ENCODE results near the gene FXN.
"Not testable (repeated sequence)": the region's sequence is repeated elsewhere in the genome, so short reads cannot be mapped to it uniquely, and the experiment has no call there.

FXN gene

GRCh38 chr9:69035438-69036308, at the start of gene FXN:
Gene FXN (plus strand): TSS chr9:69035752. CDS start chr9:69035783, 31 bp downstream.
- peak within 1 kb of the TSS; percentile 72 for H3K27ac ChIP-seq (ENCODE audit: low read depth, low read length)
- peaks cover 4% of the 10 kb centered on the region for H3K4me1 ChIP-seq (ENCODE audit: control insufficient read depth, insufficient read depth, low read length)
- peak within 1 kb of the TSS; percentile 78 for H3K9ac ChIP-seq (ENCODE audit: low read length)
- H3K36me3 ChIP-seq (ENCODE audit: control insufficient read depth, insufficient read depth, low read length), result no peaks in the 10 kb centered on the region
- H3K27me3 ChIP-seq (ENCODE audit: control insufficient read depth, insufficient read depth, low read length), result no peaks in the 10 kb centered on the region
- peak within 1 kb of the TSS; percentile 94 for H3K4me3 ChIP-seq (ENCODE audit: low read length)

DNA sequence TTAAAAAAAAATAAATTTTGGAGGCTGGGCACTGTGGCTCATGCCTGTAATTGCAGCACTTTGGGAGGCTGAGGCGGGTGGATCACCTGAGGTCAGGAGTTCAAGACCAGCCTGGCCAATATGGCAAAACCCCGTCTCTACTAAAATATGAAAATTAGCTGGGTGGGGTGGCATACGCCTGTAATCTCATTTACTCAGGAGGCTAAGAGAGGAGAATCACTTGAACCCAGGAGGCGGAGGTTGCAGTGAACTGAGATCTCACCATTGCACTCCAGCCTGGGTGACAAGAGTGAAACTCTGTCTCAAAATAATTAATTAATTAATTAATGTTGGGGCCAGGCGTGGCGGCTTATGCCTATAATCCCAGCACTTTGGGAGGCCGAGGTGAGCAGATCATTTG, 48.6 kb upstream of the FXN start:
- not testable (repeated sequence) for H3K36me3 ChIP-seq (ENCODE audit: control insufficient read depth, insufficient read depth, low read length); H3K4me1 ChIP-seq (ENCODE audit: control insufficient read depth, insufficient read depth, low read length); H3K9ac ChIP-seq (ENCODE audit: low read length); H3K27me3 ChIP-seq (ENCODE audit: control insufficient read depth, insufficient read depth, low read length); H3K27ac ChIP-seq (ENCODE audit: low read depth, low read length); H3K4me3 ChIP-seq (ENCODE audit: low read length)

DNA sequence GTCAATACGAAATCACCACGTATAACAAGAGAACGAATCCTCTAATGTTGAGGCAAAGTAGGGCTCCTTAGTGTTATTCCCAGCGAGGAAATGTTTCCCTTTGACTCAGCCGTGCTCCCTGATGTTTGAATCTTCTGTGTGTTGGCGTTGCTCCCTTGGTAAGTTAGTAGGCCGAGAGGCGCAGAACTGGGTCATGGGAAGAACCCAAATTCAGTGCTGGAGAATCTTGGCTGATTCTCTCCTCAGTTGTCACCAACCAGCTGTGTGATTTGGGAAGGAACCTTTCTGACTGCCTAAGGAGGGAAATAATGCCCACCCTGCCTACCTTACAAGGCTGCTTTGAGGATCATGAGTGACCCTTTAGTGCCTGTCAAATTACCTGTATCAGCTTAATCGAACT, 44.1 kb upstream of the FXN start:
- no peak overlapping the region for H3K27ac ChIP-seq (ENCODE audit: low read depth, low read length)
- no peak overlapping the region for H3K4me3 ChIP-seq (ENCODE audit: low read length)
- no peaks in the 10 kb centered on the region for H3K4me1 ChIP-seq (ENCODE audit: control insufficient read depth, insufficient read depth, low read length)
- H3K27me3 ChIP-seq (ENCODE audit: control insufficient read depth, insufficient read depth, low read length), result no peaks in the 10 kb centered on the region
- H3K36me3 ChIP-seq (ENCODE audit: control insufficient read depth, insufficient read depth, low read length), result no peaks in the 10 kb centered on the region
- no peak overlapping the region for H3K9ac ChIP-seq (ENCODE audit: low read length)

- Histone ChIP-seq H3K4me1 (ENCODE audit: control insufficient read depth, insufficient read depth, low read length) (peaks cover 4% of the 10 kb centered on the region), H3K9ac (ENCODE audit: low read length) (no peak overlapping the region), H3K36me3 (ENCODE audit: control insufficient read depth, insufficient read depth, low read length) (no peaks in the 10 kb centered on the region), H3K27ac (ENCODE audit: low read depth, low read length) (no peak overlapping the region), H3K27me3 (ENCODE audit: control insufficient read depth, insufficient read depth, low read length) (no peaks in the 10 kb centered on the region), H3K4me3 (ENCODE audit: low read length) (no peak overlapping the region)
Observed at GRCh38 chr9:68995776-68996175, 39.8 kb upstream of the FXN start.

GRCh38 chr9:68996462-68996861, 39.1 kb upstream of the FXN start:
- Histone ChIP-seq H3K27me3 (ENCODE audit: control insufficient read depth, insufficient read depth, low read length) (no peaks in the 10 kb centered on the region), H3K4me1 (ENCODE audit: control insufficient read depth, insufficient read depth, low read length) (peaks cover 4% of the 10 kb centered on the region), H3K27ac (ENCODE audit: low read depth, low read length) (no peak overlapping the region), H3K36me3 (ENCODE audit: control insufficient read depth, insufficient read depth, low read length) (no peaks in the 10 kb centered on the region), H3K9ac (ENCODE audit: low read length) (no peak overlapping the region), H3K4me3 (ENCODE audit: low read length) (no peak overlapping the region)

GRCh38 chr9:68997666-68998065, 37.9 kb upstream of the FXN start:
- Histone ChIP-seq H3K4me1 (ENCODE audit: control insufficient read depth, insufficient read depth, low read length) (peaks cover 4% of the 10 kb centered on the region), H3K36me3 (ENCODE audit: control insufficient read depth, insufficient read depth, low read length) (no peaks in the 10 kb centered on the region), H3K9ac (ENCODE audit: low read length) (no peak overlapping the region), H3K27ac (ENCODE audit: low read depth, low read length) (no peak overlapping the region), H3K27me3 (ENCODE audit: control insufficient read depth, insufficient read depth, low read length) (no peaks in the 10 kb centered on the region), H3K4me3 (ENCODE audit: low read length) (no peak overlapping the region)

GRCh38 chr9:68998385-68998784, 37.2 kb upstream of the FXN start:
- H3K27ac ChIP-seq (ENCODE audit: low read depth, low read length), result no peak overlapping the region
- no peaks in the 10 kb centered on the region for H3K36me3 ChIP-seq (ENCODE audit: control insufficient read depth, insufficient read depth, low read length)
- H3K9ac ChIP-seq (ENCODE audit: low read length), result no peak overlapping the region
- no peaks in the 10 kb centered on the region for H3K27me3 ChIP-seq (ENCODE audit: control insufficient read depth, insufficient read depth, low read length)
- H3K4me3 ChIP-seq (ENCODE audit: low read length), result no peak overlapping the region
- H3K4me1 ChIP-seq (ENCODE audit: control insufficient read depth, insufficient read depth, low read length), result peaks cover 4% of the 10 kb centered on the region

GRCh38 chr9:68998812-68999211, 36.7 kb upstream of the FXN start:
- Histone ChIP-seq H3K27me3 (ENCODE audit: control insufficient read depth, insufficient read depth, low read length) (no peaks in the 10 kb centered on the region), H3K4me1 (ENCODE audit: control insufficient read depth, insufficient read depth, low read length) (peaks cover 4% of the 10 kb centered on the region), H3K9ac (ENCODE audit: low read length) (no peak overlapping the region), H3K36me3 (ENCODE audit: control insufficient read depth, insufficient read depth, low read length) (no peaks in the 10 kb centered on the region), H3K4me3 (ENCODE audit: low read length) (no peak overlapping the region), H3K27ac (ENCODE audit: low read depth, low read length) (no peak overlapping the region)

DNA sequence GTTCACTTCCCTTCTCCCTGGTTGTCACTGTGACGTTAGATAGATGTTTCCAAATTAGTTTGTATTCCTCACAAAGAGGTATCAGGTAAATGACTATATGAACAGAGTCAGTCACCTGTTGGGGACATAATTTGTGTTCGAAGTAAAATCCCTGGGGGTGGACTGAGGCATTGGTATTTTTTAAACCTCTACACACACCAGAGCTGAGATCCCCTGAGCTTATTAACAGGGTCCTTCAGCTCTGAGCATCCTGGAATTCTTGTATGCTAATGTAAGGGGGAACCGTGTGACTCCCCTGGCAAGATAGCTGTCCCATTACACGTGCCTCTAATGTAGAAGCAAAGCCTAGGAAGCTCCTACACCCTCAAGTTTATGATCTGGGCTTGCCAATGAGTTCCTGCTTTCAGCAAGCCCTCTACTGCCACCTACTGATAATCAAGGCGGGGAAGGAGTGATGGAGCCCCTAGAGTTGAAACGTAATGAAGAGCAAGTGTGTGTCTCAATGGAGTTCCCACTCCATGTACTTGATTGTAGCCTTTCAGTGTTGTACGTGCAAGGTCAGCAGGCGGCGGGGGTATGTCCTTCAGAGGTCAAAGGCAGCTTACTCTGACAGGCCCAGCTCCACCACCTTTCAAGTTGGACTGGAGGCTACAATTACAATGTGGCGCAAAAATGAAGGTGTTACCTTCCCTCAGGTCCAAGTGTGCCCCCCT, 36.0 kb upstream of the FXN start:
- H3K27me3 ChIP-seq (ENCODE audit: control insufficient read depth, insufficient read depth, low read length), result no peaks in the 10 kb centered on the region

GRCh38 chr9:69001921-69002320, 33.6 kb upstream of the FXN start:
- Histone ChIP-seq H3K4me3 (ENCODE audit: low read length) (no peak overlapping the region), H3K27ac (ENCODE audit: low read depth, low read length) (no peak overlapping the region), H3K27me3 (ENCODE audit: control insufficient read depth, insufficient read depth, low read length) (no peaks in the 10 kb centered on the region), H3K9ac (ENCODE audit: low read length) (no peak overlapping the region), H3K4me1 (ENCODE audit: control insufficient read depth, insufficient read depth, low read length) (peaks cover 4% of the 10 kb centered on the region), H3K36me3 (ENCODE audit: control insufficient read depth, insufficient read depth, low read length) (no peaks in the 10 kb centered on the region)

More for the DNA sequence above, 36.0 kb upstream of the FXN start:
- H3K4me1 ChIP-seq (ENCODE audit: control insufficient read depth, insufficient read depth, low read length), result peaks cover 4% of the 10 kb centered on the region
- H3K36me3 ChIP-seq (ENCODE audit: control insufficient read depth, insufficient read depth, low read length), result no peaks in the 10 kb centered on the region
- no peak overlapping the region for H3K9ac ChIP-seq (ENCODE audit: low read length)
- no peak overlapping the region for H3K4me3 ChIP-seq (ENCODE audit: low read length)
- no peak overlapping the region for H3K27ac ChIP-seq (ENCODE audit: low read depth, low read length)

DNA sequence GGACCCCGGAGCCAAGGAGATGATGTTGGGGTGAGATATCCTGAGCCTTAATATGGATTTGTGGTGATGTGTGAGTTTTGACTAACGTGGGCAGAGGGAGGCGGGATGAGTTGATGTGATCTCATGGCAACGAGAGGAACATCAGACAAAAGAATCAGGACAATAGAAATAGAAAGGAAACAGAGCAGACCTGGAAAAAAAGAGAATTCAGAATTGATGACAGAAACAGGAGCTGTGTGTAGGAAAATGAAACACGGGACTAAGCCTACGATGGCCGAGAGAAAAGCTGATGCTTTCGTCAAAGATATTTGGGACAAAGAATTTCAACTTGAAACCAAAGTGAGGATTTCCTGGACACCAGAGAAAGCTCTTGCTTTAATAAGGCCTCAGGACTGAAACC, 32.5 kb upstream of the FXN start:
- Histone ChIP-seq H3K4me3 (ENCODE audit: low read length) (no peak overlapping the region), H3K4me1 (ENCODE audit: control insufficient read depth, insufficient read depth, low read length) (peaks cover 4% of the 10 kb centered on the region), H3K27ac (ENCODE audit: low read depth, low read length) (no peak overlapping the region), H3K27me3 (ENCODE audit: control insufficient read depth, insufficient read depth, low read length) (no peaks in the 10 kb centered on the region), H3K36me3 (ENCODE audit: control insufficient read depth, insufficient read depth, low read length) (no peaks in the 10 kb centered on the region), H3K9ac (ENCODE audit: low read length) (no peak overlapping the region)

DNA sequence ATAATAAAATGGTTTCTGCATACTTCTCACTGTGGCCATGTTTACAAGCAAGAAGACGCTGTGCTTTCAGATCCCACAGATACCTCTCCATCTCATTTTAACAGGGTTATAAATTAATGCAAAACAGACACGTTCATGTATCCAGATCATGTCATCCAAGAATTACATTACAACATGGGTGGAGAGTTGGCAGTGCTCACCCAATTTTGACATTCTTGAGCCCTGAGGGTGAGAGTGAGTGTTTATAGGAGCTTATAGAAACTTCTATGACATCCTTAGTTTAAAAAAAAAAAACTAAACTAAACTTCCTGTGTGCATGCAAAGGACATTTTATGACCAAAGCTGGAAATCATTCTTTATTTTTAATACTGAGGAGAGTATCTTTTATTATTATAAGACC, 30.7 kb upstream of the FXN start:
- H3K27ac ChIP-seq (ENCODE audit: low read depth, low read length), result no peak overlapping the region
- no peaks in the 10 kb centered on the region for H3K27me3 ChIP-seq (ENCODE audit: control insufficient read depth, insufficient read depth, low read length)
- no peak overlapping the region for H3K9ac ChIP-seq (ENCODE audit: low read length)
- H3K4me3 ChIP-seq (ENCODE audit: low read length), result no peak overlapping the region
- no peaks in the 10 kb centered on the region for H3K4me1 ChIP-seq (ENCODE audit: control insufficient read depth, insufficient read depth, low read length)
- H3K36me3 ChIP-seq (ENCODE audit: control insufficient read depth, insufficient read depth, low read length), result no peaks in the 10 kb centered on the region

All from rectal smooth muscle tissue (tissue), 1 donor.